Prostate gland (tissue), 2 donors: ENCODE data around the gene DNAJC12.

Experiments used
- POLR2A ChIP-seq: fragments of 450-650 bp; IDR thresholded peaks from one replicate; pipeline ENCODE4 v1.6.1; 2016; ENCODE audit warnings: antibody characterized with exemption, mild to moderate bottlenecking
- POLR2AphosphoS5 ChIP-seq: sonication (generic); formaldehyde crosslinking; IDR thresholded peaks from one replicate; pipeline ENCODE4 v1.6.1; 2017; ENCODE audit warnings: antibody characterized with exemption
- TF ChIP-seq, protein P1 (sequence below), 4 experiments: fragments of 200-600 bp in 2 of 4; fragments of 450-650 bp in 2 of 4; sonication (generic) in 2 of 4; IDR thresholded peaks; 1 replicate in 3 of 4; 2 replicates in 1 of 4; pipeline ENCODE4 v1.5.1; 2016 to 2019; ENCODE audit warnings: antibody characterized with exemption in 4 of 4, mild to moderate bottlenecking in 2 of 4, moderate library complexity in 2 of 4

GRCh38 chr10:67804395-67804678 lies 33.7 kb downstream of the DNAJC12 start:
- TF ChIP-seq, protein P1, sequence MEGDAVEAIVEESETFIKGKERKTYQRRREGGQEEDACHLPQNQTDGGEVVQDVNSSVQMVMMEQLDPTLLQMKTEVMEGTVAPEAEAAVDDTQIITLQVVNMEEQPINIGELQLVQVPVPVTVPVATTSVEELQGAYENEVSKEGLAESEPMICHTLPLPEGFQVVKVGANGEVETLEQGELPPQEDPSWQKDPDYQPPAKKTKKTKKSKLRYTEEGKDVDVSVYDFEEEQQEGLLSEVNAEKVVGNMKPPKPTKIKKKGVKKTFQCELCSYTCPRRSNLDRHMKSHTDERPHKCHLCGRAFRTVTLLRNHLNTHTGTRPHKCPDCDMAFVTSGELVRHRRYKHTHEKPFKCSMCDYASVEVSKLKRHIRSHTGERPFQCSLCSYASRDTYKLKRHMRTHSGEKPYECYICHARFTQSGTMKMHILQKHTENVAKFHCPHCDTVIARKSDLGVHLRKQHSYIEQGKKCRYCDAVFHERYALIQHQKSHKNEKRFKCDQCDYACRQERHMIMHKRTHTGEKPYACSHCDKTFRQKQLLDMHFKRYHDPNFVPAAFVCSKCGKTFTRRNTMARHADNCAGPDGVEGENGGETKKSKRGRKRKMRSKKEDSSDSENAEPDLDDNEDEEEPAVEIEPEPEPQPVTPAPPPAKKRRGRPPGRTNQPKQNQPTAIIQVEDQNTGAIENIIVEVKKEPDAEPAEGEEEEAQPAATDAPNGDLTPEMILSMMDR (IDR thresholded peaks at IDR 0.05) = no peak
- TF ChIP-seq POLR2A = no peak
- TF ChIP-seq POLR2AphosphoS5 = no peak
